Right ventricle myocardium inferior (tissue), 1 donor: Measurements from ENCODE around the gene OR1D5. TPM values are rescaled to one million over a fixed set of nuclear protein-coding genes. Genes with fewer than 3 reads are reported as not detected.

Experiments used
- ATAC-seq: fragments of 200-7000 bp; cut with Tn5 transposase; one replicate; pipeline ENCODE4 v1.9.1; 2020; ENCODE audit warnings: mild to moderate bottlenecking, moderate library complexity
- DNase-seq: peaks from one replicate; pipeline ENCODE4 v3.0.0; 2021; ENCODE audit errors: missing footprints
- intact Hi-C: fragments of 100-400 bp; cut with DNase I; formaldehyde crosslinking; loops from one replicate; pipeline ENCODE4 v1.11.0; 2022
- total RNA-seq: library from RNA; stranded (reverse); fragmentation: NEBNext Ultra II Directional; extraction: Animal tissue kit (Norgen Biotek cat#: 25700); gene quantifications from one replicate; pipeline ENCODE4 v1.2.1, GENCODE V29; 2021
- donor health status: DM: no; HTN: yes; CAD: no; lungs with severe emphysema.

The OR1D5 gene
- total RNA-seq, 1 donor from 2014 or later = not detected

DNA sequence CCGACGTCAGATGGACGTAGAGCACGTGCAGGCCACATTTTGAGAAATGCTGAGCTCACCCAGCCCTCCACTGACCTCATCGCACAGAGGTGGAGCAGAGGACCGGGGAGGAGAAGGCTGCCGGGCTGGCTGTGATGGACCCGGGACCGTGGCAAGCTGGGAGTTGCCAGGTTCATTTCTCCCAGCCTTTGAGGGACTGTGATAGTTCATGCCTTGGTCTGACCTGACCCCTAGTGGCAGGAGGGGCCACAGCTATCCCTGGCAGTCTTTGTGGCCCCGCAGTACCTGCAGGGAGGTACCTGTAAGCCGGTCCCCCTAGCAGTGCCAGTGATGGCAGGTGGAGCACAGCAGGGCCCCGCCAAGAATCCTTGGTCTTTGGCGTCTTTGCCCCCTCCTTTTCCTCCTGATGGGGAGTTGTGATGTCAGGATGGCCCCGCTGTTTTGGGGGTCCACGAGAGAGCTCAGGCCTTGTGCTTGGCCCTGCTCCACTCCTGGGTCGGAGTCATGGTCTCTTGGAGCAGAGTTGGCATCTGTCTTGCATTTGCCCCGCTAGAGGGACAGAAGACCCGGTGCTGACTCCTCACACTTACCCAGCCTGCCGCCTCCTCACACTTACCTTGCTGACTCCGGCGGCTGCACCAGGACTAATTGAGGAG is 50.4 kb downstream of the OR1D5 start:
- DNase-seq (no peak), ATAC-seq (peak; percentile 86)
- intact Hi-C loops = loop anchor here (1.0 kb wide), 1 partner anchor 185 kb away; no protein-coding TSS in a partner anchor

Other genes starting within 250 kb of the OR1D5 start
- gene OR1D2, start 40.8 kb upstream of the OR1D5 start, total RNA-seq = not detected
- gene OR1G1, start 63.9 kb upstream of the OR1D5 start, total RNA-seq = not detected
- gene OR1A2, start 133.9 kb upstream of the OR1D5 start, total RNA-seq = not detected
- gene OR1A1, start 144.1 kb upstream of the OR1D5 start, total RNA-seq = not detected
- not detected for gene OR3A1, start 234.8 kb upstream of the OR1D5 start, total RNA-seq